WI38 (cell line): ENCODE data around the gene NUP43.
"Not testable (repeated sequence)": the region's sequence is repeated elsewhere in the genome, so short reads cannot be mapped to it uniquely, and the experiment has no call there.

Experiments used
- H3K4me3 ChIP-seq: 2 replicates; pipeline ENCODE4 v1.5.1; 2011; ENCODE audit warnings: low read depth, mild to moderate bottlenecking, control low read depth, low read length
- TF ChIP-seq, protein P1 (sequence below): IDR thresholded peaks from 2 replicates; pipeline ENCODE4 v1.5.1; 2012; ENCODE audit warnings: low read depth, mild to moderate bottlenecking, control low read depth, low read length

The NUP43 gene

GRCh38 chr6:149686230-149686629 lies 60.1 kb downstream of the NUP43 start:
- H3K4me3 ChIP-seq: no peak overlapping the region
- TF ChIP-seq, protein P1, sequence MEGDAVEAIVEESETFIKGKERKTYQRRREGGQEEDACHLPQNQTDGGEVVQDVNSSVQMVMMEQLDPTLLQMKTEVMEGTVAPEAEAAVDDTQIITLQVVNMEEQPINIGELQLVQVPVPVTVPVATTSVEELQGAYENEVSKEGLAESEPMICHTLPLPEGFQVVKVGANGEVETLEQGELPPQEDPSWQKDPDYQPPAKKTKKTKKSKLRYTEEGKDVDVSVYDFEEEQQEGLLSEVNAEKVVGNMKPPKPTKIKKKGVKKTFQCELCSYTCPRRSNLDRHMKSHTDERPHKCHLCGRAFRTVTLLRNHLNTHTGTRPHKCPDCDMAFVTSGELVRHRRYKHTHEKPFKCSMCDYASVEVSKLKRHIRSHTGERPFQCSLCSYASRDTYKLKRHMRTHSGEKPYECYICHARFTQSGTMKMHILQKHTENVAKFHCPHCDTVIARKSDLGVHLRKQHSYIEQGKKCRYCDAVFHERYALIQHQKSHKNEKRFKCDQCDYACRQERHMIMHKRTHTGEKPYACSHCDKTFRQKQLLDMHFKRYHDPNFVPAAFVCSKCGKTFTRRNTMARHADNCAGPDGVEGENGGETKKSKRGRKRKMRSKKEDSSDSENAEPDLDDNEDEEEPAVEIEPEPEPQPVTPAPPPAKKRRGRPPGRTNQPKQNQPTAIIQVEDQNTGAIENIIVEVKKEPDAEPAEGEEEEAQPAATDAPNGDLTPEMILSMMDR: no peak

DNA sequence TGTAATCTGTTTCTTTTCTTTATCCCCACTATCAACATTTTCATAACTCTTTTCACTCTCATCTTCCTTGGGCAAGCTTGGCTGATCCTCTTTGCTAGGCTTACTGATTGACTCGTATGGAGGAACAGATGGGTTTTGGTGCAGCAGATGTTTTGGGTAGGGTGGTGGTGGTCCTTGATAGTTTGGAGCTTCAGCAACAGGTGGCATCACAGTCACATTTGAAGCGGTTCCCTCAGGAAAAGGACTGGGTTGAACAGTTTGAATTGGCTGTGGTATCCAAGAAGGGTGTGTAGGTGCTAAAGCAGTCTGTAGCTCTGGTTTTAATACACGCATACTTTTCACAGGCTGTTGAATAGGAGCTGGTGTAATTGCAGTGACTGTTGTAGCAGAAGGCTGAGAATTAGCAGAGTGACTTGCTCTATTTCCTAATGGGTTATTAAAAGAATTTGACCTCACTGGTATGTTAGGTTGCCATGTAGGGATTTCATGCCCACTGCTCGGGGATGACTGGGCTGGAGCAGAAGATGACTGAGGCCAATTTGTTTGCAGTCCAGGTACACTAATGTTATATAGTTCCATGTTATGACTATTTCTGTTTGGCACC lies 63.0 kb downstream of the NUP43 start:
- TF ChIP-seq, protein P1: no peak
- H3K4me3 ChIP-seq: no peak overlapping the region

DNA sequence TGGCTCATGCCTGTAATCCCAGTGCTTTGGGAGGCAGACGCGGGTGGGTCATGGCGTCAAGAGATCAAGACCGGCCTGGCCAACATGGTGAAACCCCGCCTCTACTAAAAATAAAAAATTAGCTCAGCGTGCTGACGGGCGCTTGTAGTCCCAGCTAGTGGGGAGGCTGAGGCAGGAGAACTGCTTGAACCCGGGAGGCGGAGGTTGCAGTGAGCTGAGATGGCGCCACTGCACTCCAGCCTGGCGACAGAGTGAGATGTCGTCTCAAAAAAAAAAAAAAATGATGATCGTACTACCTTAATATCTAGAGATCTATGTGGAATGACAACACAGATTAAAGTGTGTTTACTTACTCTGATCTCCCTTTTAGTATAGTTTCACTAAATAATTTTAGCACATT lies 64.5 kb downstream of the NUP43 start:
- H3K4me3 ChIP-seq: not testable (repeated sequence)

GRCh38 chr6:149681209-149681608 lies 65.1 kb downstream of the NUP43 start:
- H3K4me3 ChIP-seq: no peak overlapping the region
- TF ChIP-seq, protein P1: no peak

DNA sequence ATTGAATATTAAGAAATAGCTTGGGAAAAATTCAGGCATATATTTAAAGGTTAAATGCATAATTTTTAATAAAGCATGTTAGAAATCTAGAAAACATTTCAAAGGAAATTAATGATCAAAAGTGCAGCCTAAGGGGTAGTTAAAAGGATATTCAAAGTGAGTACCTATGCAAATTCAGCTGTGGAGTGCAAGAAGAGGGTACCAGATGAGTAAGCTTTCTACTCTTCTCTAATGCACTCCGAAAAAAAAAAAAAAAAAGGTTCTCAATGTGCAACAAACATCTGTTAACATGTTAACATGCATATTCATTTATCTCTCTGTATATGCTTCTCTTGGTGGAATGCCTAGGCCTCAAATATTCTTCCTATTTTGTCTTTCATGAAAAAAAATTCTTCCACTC lies 65.8 kb downstream of the NUP43 start:
- H3K4me3 ChIP-seq: no peak overlapping the region
- TF ChIP-seq, protein P1: no peak
